Measurements from ENCODE around the gene DENND1A. TPM values are rescaled to one million over a fixed set of nuclear protein-coding genes. Genes with fewer than 3 reads are reported as not detected.

Gene DENND1A
- total RNA-seq, 1 donor from 2014 or later, result 37.3 TPM

DNA sequence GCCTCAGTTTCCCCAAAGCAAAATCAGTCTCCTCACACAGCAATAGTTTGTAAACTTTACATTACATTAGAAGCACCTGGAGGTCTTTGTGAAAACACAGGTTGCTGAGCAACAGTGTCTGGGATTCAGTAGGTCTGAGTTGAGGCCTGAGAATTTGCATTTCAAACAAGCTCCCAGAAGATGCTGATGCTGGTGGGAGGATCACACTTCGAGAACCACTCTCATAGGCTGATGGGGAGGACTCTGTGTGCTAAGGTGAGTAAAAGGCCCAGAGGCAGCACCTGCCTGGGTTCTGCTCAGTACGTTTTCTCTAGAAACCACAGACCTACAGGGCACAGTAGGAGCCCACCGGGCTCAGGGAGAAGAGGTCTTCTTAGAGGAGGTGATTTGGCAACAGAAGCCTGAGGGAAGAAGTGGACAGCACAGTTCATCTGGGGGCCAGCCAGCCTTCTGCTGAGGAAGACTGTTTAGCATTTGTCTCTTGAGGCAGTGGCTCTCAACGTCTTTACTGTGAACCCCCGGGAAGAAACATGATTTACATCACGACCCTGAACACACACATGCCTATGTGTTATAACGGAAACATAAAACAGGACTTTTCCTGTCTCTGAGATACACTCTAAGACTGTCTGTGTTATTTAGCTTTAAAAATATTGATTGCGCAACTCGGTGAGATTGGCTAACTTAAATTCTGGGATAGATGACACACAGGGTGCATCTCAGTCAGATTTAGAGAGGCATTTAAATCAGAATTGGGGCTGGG lies 24.8 kb upstream of the DENND1A start:
- no peaks in the 10 kb centered on the region for H3K9me3 ChIP-seq
- intact Hi-C loops (cut with DNase I), result no loop called here
- no peak overlapping the region for H3K27ac ChIP-seq
- TF ChIP-seq, protein P1, sequence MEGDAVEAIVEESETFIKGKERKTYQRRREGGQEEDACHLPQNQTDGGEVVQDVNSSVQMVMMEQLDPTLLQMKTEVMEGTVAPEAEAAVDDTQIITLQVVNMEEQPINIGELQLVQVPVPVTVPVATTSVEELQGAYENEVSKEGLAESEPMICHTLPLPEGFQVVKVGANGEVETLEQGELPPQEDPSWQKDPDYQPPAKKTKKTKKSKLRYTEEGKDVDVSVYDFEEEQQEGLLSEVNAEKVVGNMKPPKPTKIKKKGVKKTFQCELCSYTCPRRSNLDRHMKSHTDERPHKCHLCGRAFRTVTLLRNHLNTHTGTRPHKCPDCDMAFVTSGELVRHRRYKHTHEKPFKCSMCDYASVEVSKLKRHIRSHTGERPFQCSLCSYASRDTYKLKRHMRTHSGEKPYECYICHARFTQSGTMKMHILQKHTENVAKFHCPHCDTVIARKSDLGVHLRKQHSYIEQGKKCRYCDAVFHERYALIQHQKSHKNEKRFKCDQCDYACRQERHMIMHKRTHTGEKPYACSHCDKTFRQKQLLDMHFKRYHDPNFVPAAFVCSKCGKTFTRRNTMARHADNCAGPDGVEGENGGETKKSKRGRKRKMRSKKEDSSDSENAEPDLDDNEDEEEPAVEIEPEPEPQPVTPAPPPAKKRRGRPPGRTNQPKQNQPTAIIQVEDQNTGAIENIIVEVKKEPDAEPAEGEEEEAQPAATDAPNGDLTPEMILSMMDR (IDR thresholded peaks at IDR 0.05), result no peak
- no peaks in the 10 kb centered on the region for H3K36me3 ChIP-seq
- DNase-seq (ENCODE audit: low spot score in 2 of 2), result no peak
- H3K4me1 ChIP-seq, result no peaks in the 10 kb centered on the region
- H3K27me3 ChIP-seq, result no peaks in the 10 kb centered on the region
- H3K4me3 ChIP-seq, result no peak overlapping the region

DNA sequence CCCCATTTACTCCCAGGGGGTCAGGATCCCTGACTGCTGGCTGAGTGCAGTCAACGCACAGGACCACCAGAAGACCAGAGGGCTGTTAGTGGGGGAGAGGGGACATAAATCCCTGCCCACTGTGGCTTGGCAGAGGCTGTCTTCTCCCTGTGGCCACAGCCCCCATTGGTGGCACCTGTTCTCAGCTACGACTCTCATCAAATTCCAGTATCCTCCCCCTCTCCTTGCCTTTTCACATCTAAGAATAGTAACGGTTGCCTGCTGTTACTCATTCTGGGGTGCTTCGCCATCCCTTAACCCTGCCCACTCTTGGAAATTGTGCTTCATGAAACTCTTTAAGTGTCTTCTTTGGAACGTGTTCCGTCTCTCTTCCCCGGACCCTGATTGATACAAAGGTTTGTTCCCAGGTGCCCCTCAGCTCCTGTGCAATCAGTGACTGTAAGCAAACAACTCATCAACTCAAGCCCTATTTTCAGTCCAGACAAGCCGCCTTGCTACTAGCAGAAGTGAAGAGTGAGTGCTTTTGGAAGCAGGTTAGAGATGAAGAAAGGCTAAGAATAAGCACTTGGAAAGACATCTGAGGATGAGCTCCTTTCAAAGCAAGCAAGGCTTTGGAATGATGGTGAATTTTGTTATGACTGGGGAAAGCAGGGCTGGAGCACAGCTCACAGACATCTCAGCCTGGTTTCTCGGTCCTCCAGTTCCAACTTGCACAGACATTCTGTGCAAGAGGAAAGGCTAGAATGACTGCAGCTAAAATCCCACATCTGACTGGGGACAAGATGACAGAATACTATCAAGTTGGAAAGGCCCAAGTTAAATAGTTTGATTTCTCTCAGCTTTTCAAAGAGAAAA lies 22.9 kb upstream of the DENND1A start:
- no peak overlapping the region for H3K4me3 ChIP-seq
- TF ChIP-seq, protein P1 (IDR thresholded peaks at IDR 0.05), result no peak

GRCh38 chr9:123948286-123948685 lies 18.4 kb upstream of the DENND1A start:
- intact Hi-C loops (cut with DNase I), result no loop called here
- H3K36me3 ChIP-seq, result no peaks in the 10 kb centered on the region
- no peaks in the 10 kb centered on the region for H3K4me1 ChIP-seq
- TF ChIP-seq, protein P1 (IDR thresholded peaks at IDR 0.05), result no peak
- no peaks in the 10 kb centered on the region for H3K27me3 ChIP-seq
- no peak overlapping the region for H3K27ac ChIP-seq
- no peak for DNase-seq (ENCODE audit: low spot score in 2 of 2)
- H3K4me3 ChIP-seq, result no peak overlapping the region
- H3K9me3 ChIP-seq, result no peaks in the 10 kb centered on the region

More for the DNA sequence above, 22.9 kb upstream of the DENND1A start:
- DNase-seq (ENCODE audit: low spot score in 2 of 2), result no peak
- no peaks in the 10 kb centered on the region for H3K36me3 ChIP-seq
- no peak overlapping the region for H3K27ac ChIP-seq
- no peaks in the 10 kb centered on the region for H3K27me3 ChIP-seq
- no peaks in the 10 kb centered on the region for H3K9me3 ChIP-seq
- H3K4me1 ChIP-seq, result no peaks in the 10 kb centered on the region
- intact Hi-C loops (cut with DNase I), result no loop called here

- Histone ChIP-seq H3K27me3 (no peaks in the 10 kb centered on the region), H3K27ac (no peak overlapping the region), H3K36me3 (no peaks in the 10 kb centered on the region), H3K4me1 (no peaks in the 10 kb centered on the region), H3K9me3 (no peaks in the 10 kb centered on the region), H3K4me3 (no peak overlapping the region)
- TF ChIP-seq, protein P1 (IDR thresholded peaks at IDR 0.05), result no peak
- DNase-seq (ENCODE audit: low spot score in 2 of 2), result no peak
- intact Hi-C loops (cut with DNase I), result no loop called here
Observed at GRCh38 chr9:123947326-123947725, 17.4 kb upstream of the DENND1A start.

DNA sequence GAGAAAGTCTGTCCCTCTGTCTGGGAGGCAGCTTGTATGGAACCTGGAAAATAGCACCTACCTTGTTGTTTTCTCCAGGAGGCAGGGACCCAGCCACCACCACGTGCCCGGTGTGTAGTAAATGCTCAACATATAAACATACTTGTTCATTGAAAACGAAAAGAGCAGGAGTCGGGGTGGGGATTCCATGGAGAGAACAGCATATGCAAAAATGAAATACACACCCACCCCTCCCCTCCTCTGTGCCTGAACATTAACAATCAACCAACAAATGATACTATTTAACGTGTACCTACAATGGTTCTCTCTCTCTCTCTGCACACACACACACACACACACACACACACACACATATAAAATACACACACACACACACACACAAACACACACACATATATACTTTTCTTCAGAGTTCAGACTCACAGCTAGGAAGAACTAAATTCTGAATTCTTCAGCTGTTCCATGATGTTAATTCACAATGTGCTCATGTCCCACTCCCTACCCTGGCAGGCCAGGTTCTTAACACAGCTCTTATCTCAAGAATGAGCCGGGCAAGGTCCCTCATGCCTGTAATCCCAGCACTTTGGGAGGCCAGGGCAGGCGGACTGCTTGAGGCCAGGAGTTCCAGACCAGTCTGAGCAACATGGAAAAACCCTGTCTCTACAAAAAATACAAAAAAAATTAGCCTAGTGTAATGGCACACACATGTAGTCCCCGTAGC lies 16.3 kb upstream of the DENND1A start:
- no peaks in the 10 kb centered on the region for H3K4me1 ChIP-seq
- DNase-seq (ENCODE audit: low spot score in 2 of 2), result no peak
- no peak overlapping the region for H3K4me3 ChIP-seq
- intact Hi-C loops (cut with DNase I), result no loop called here
- H3K9me3 ChIP-seq, result no peaks in the 10 kb centered on the region
- no peaks in the 10 kb centered on the region for H3K36me3 ChIP-seq
- TF ChIP-seq, protein P1 (IDR thresholded peaks at IDR 0.05), result no peak
- H3K27ac ChIP-seq, result no peak overlapping the region
- H3K27me3 ChIP-seq, result no peaks in the 10 kb centered on the region

All from ascending aorta (tissue), 2 donors.